ENCODE results near the gene RPS24.
"Not testable (repeated sequence)": the region's sequence is repeated elsewhere in the genome, so short reads cannot be mapped to it uniquely, and the experiment has no call there.

RPS24 gene

GRCh38 chr10:78033637-78034470 is at the start of gene RPS24:
TSS of gene RPS24 (plus strand) at chr10:78033863. CDS start at chr10:78033902, 39 bp downstream.
- DNase-seq (ENCODE audit: low read depth, low spot score) = peak; percentile 92

- no peak for DNase-seq (ENCODE audit: low read depth, low spot score)
These were observed 48.7 kb upstream of the RPS24 start for GRCh38 chr10:77984986-77985385.

- DNase-seq (ENCODE audit: low read depth, low spot score) = no peak
These were observed 45.9 kb upstream of the RPS24 start for GRCh38 chr10:77987671-77988255.

GRCh38 chr10:77989081-77989724 is 44.5 kb upstream of the RPS24 start:
- DNase-seq (ENCODE audit: low read depth, low spot score) = no peak

- DNase-seq (ENCODE audit: low read depth, low spot score) = no peak
These were observed 40.0 kb upstream of the RPS24 start for GRCh38 chr10:77993620-77994019.

- DNase-seq (ENCODE audit: low read depth, low spot score) = not testable (repeated sequence)
These were observed 34.9 kb upstream of the RPS24 start for GRCh38 chr10:77998780-77999179.

GRCh38 chr10:78000206-78000605 is 33.5 kb upstream of the RPS24 start:
- no peak for DNase-seq (ENCODE audit: low read depth, low spot score)

GRCh38 chr10:78000956-78001472 is 32.6 kb upstream of the RPS24 start:
- DNase-seq (ENCODE audit: low read depth, low spot score) = no peak

- DNase-seq (ENCODE audit: low read depth, low spot score) = no peak
These were observed 30.9 kb upstream of the RPS24 start for GRCh38 chr10:78002541-78003288.

GRCh38 chr10:78004215-78005026 is 29.2 kb upstream of the RPS24 start:
- no peak for DNase-seq (ENCODE audit: low read depth, low spot score)

- DNase-seq (ENCODE audit: low read depth, low spot score) = no peak
These were observed 26.5 kb upstream of the RPS24 start for GRCh38 chr10:78007172-78007571.

GRCh38 chr10:78009662-78010061 is 24.0 kb upstream of the RPS24 start:
- DNase-seq (ENCODE audit: low read depth, low spot score) = no peak

GRCh38 chr10:78010278-78010677 is 23.4 kb upstream of the RPS24 start:
- no peak for DNase-seq (ENCODE audit: low read depth, low spot score)

- DNase-seq (ENCODE audit: low read depth, low spot score) = no peak
These were observed 22.6 kb upstream of the RPS24 start for GRCh38 chr10:78011065-78011464.

GRCh38 chr10:78013564-78013963 is 20.1 kb upstream of the RPS24 start:
- DNase-seq (ENCODE audit: low read depth, low spot score) = no peak

GRCh38 chr10:78015546-78015945 is 18.1 kb upstream of the RPS24 start:
- DNase-seq (ENCODE audit: low read depth, low spot score) = no peak

- DNase-seq (ENCODE audit: low read depth, low spot score) = no peak
These were observed 15.8 kb upstream of the RPS24 start for GRCh38 chr10:78017856-78018255.

GRCh38 chr10:78019264-78019663 is 14.4 kb upstream of the RPS24 start:
- no peak for DNase-seq (ENCODE audit: low read depth, low spot score)

- no peak for DNase-seq (ENCODE audit: low read depth, low spot score)
These were observed 12.5 kb upstream of the RPS24 start for GRCh38 chr10:78021201-78021600.

- DNase-seq (ENCODE audit: low read depth, low spot score) = no peak
These were observed 9.9 kb upstream of the RPS24 start for GRCh38 chr10:78023741-78024140.
